IMR-90 (cell line): ENCODE data around the gene THRA. TPM values are rescaled to one million over a fixed set of nuclear protein-coding genes. Genes with fewer than 3 reads are reported as not detected.
A peak's percentile ranks its signal among the peaks of the same experiment; 100 is the strongest.

Source experiments
- ATAC-seq: fragments of 200-7000 bp; cut with Tn5 transposase; 2 replicates; pipeline ENCODE4 v1.9.1; 2020; ENCODE audit warnings: low read depth, mild to moderate bottlenecking, moderate library complexity
- BruUV-seq: library from RNA; stranded (reverse); fragments of 400-500 nt; replicated peaks from 2 replicates; lab custom pipeline; 2021; lab: Mats Ljungman, UMichigan
- CTCF ChIA-PET: fragments of 300-600 bp; formaldehyde crosslinking; extraction: SDS; loops from one replicate; lab custom pipeline; 2021; ENCODE audit warnings: antibody characterized with exemption; lab: Yijun Ruan, JAX
- POLR2A ChIA-PET: fragments of 300-600 bp; sonication (Branson Sonifier 250); formaldehyde crosslinking; loops from one replicate; lab custom pipeline; 2022; ENCODE audit warnings: antibody characterized with exemption; ENCODE audit not compliant: unreplicated experiment; lab: Charles Lee
- DNase-seq: peaks from one replicate; pipeline ENCODE4 v3.0.0; 2013
- H2AFZ ChIP-seq: replicated peaks from 2 replicates; pipeline ENCODE3; 2013; ENCODE audit warnings: low read length, mild to moderate bottlenecking; ENCODE audit not compliant: poor library complexity
- H2AK5ac ChIP-seq: 2 replicates; pipeline ENCODE4 v1.6.1; 2013; ENCODE audit warnings: low read depth, low read length, inconsistent platforms
- H2AK9ac ChIP-seq: replicated peaks from 2 replicates; pipeline ENCODE3; 2013; ENCODE audit warnings: mild to moderate bottlenecking, low read depth, low read length, moderate library complexity; ENCODE audit not compliant: poor library complexity
- H2BK120ac ChIP-seq: 2 replicates; pipeline ENCODE4 v1.6.1; 2013; ENCODE audit warnings: low read depth, low read length, inconsistent platforms
- H2BK15ac ChIP-seq: 3 replicates; pipeline ENCODE4 v1.6.1; 2013; ENCODE audit warnings: low read depth, low read length, inconsistent platforms
- H2BK20ac ChIP-seq: 2 replicates; pipeline ENCODE4 v1.6.1; 2013; ENCODE audit warnings: low read depth, mild to moderate bottlenecking, inconsistent platforms, low read length, moderate library complexity
- H2BK5ac ChIP-seq: 2 replicates; pipeline ENCODE4 v1.6.1; 2013; ENCODE audit warnings: mild to moderate bottlenecking, low read depth, low read length, inconsistent platforms; ENCODE audit not compliant: poor library complexity, severe bottlenecking
- H3K14ac ChIP-seq: replicated peaks from 2 replicates; pipeline ENCODE4 v1.6.1; 2013; ENCODE audit warnings: low read depth, low read length, inconsistent platforms
- H3K18ac ChIP-seq: 2 replicates; pipeline ENCODE4 v1.6.1; 2013; ENCODE audit warnings: low read depth, low read length, control low read depth
- H3K23ac ChIP-seq: 2 replicates; pipeline ENCODE4 v1.6.1; 2013; ENCODE audit warnings: low read depth, low read length, inconsistent platforms
- H3K27ac ChIP-seq: 2 replicates; pipeline ENCODE4 v1.5.1; 2013; ENCODE audit warnings: mild to moderate bottlenecking, control low read depth, low read length; ENCODE audit not compliant: insufficient read depth
- H3K27me3 ChIP-seq: 2 replicates; pipeline ENCODE4 v1.6.1; 2013; ENCODE audit warnings: low read length; ENCODE audit not compliant: control insufficient read depth, insufficient read depth
- H3K36me3 ChIP-seq: 2 replicates; pipeline ENCODE4 v1.6.1; 2013; ENCODE audit warnings: low read length, mixed read lengths; ENCODE audit not compliant: control insufficient read depth, insufficient read depth
- H3K4ac ChIP-seq: 2 replicates; pipeline ENCODE4 v1.6.1; 2013; ENCODE audit warnings: low read depth, low read length, inconsistent platforms
- H3K4me1 ChIP-seq: 2 replicates; pipeline ENCODE4 v1.6.1; 2013; ENCODE audit warnings: low read length, mixed read lengths; ENCODE audit not compliant: control insufficient read depth, insufficient read depth
- H3K4me2 ChIP-seq: 2 replicates; pipeline ENCODE4 v1.6.1; 2013; ENCODE audit warnings: low read depth, mild to moderate bottlenecking, control low read depth, low read length, moderate library complexity
- H3K4me3 ChIP-seq: 2 replicates; pipeline ENCODE4 v1.5.1; 2013; ENCODE audit warnings: low read depth, mild to moderate bottlenecking, control low read depth, low read length, moderate library complexity; ENCODE audit not compliant: insufficient read depth
- H3K56ac ChIP-seq: 2 replicates; pipeline ENCODE4 v1.6.1; 2013; ENCODE audit warnings: low read length, inconsistent platforms; ENCODE audit not compliant: insufficient read depth; ENCODE audit errors: extremely low read depth
- H3K79me1 ChIP-seq, 2 experiments: 2 replicates each; pipeline ENCODE4 v1.6.1; 2013; ENCODE audit warnings: low read length in 2 of 2, inconsistent platforms in 1 of 2, low read depth in 1 of 2
- H3K9ac ChIP-seq: 2 replicates; pipeline ENCODE4 v1.6.1; 2013; ENCODE audit warnings: low read depth, low read length, control low read depth
- H3K9me1 ChIP-seq: 2 replicates; pipeline ENCODE4 v1.6.1; 2013; ENCODE audit warnings: low read length, inconsistent platforms; ENCODE audit not compliant: insufficient read depth
- H3K9me3 ChIP-seq: 2 replicates; pipeline ENCODE4 v1.6.1; 2013; ENCODE audit warnings: low read length; ENCODE audit not compliant: control insufficient read depth, insufficient read depth
- H4K20me1 ChIP-seq: 2 replicates; pipeline ENCODE4 v1.6.1; 2013; ENCODE audit warnings: low read length, inconsistent platforms; ENCODE audit not compliant: insufficient read depth
- H4K5ac ChIP-seq: 2 replicates; pipeline ENCODE4 v1.6.1; 2013; ENCODE audit warnings: mild to moderate bottlenecking, low read depth, low read length, control low read depth
- H4K8ac ChIP-seq, 2 experiments: 2 replicates each; pipeline ENCODE4 v1.6.1; 2013; ENCODE audit warnings: low read depth in 2 of 2, low read length in 2 of 2, control low read depth in 1 of 2, inconsistent platforms in 1 of 2
- H4K91ac ChIP-seq: 2 replicates; pipeline ENCODE4 v1.6.1; 2013; ENCODE audit warnings: low read depth, low read length, inconsistent platforms; ENCODE audit not compliant: insufficient read depth
- BHLHE40 ChIP-seq: fragments of 150-350 bp; IDR thresholded peaks from 2 replicates; pipeline ENCODE4 v1.6.1; 2016; ENCODE audit warnings: mild to moderate bottlenecking, low read depth, low read length
- CEBPB ChIP-seq: IDR thresholded peaks from 2 replicates; pipeline ENCODE4 v1.6.1; 2012; ENCODE audit warnings: low read depth, low read length, improper control_type of control experiment
- CHD1 ChIP-seq: IDR thresholded peaks from 2 replicates; pipeline ENCODE4 v1.6.1; 2012; ENCODE audit warnings: low read depth, low read length, improper control_type of control experiment
- MXI1 ChIP-seq: IDR thresholded peaks from 2 replicates; pipeline ENCODE4 v1.6.1; 2012; ENCODE audit warnings: low read depth, mild to moderate bottlenecking, low read length, moderate library complexity, borderline replicate concordance
- POLR2A ChIP-seq: IDR thresholded peaks from 2 replicates; pipeline ENCODE4 v1.6.1; 2012; ENCODE audit warnings: mild to moderate bottlenecking, low read depth, low read length
- RAD21 ChIP-seq: IDR thresholded peaks from 2 replicates; pipeline ENCODE4 v1.6.1; 2012; ENCODE audit warnings: low read length, improper control_type of control experiment
- SMC3 ChIP-seq: fragments of 150-350 bp; IDR thresholded peaks from 2 replicates; pipeline ENCODE4 v1.6.1; 2016; ENCODE audit warnings: low read depth, mild to moderate bottlenecking, antibody characterized with exemption, low read length, moderate library complexity
- USF2 ChIP-seq: fragments of 150-350 bp; IDR thresholded peaks from 2 replicates; pipeline ENCODE4 v1.6.1; 2017; ENCODE audit warnings: mild to moderate bottlenecking, antibody characterized with exemption, low read length, low read depth
- WGBS, 2 experiments: methylation state at CpG; one replicate each; pipeline versions ENCODE4 v1.1.5 to v1.1.7; 2013; ENCODE audit warnings: missing lambda C conversion rate in 2 of 2; ENCODE audit not compliant: insufficient read length in 1 of 2; ENCODE audit errors: extremely low coverage in 2 of 2; 5-methylcytosine and 5-hydroxymethylcytosine counted together
- dilution Hi-C: fragments of 300-500 bp; cut with HindIII; formaldehyde crosslinking; loops from one replicate; pipeline ENCODE4 v1.14.3; 2018; ENCODE audit warnings: low sequenced_read_pairs; ENCODE audit not compliant: unreplicated experiment
- in situ Hi-C: fragments of 300-500 bp; cut with MboI; formaldehyde crosslinking; loops from 3 replicates; pipeline ENCODE4 v1.14.3; 2019; ENCODE audit warnings: low sequenced_read_pairs, inconsistent platforms, mixed read lengths
- intact Hi-C: fragments of 100-400 bp; cut with micrococcal nuclease; formaldehyde crosslinking; loops from 2 replicates; pipeline ENCODE4 v1.10.0; 2022
- polyA plus RNA-seq, 3 experiments: library from polyadenylated mRNA; depleted of rRNA; stranded (reverse); fragments of >200 nt; gene quantifications; 2 replicates each; pipeline ENCODE4 v1.2.3, GENCODE V29; 2012; ENCODE audit warnings: low replicate concordance in 1 of 3
- total RNA-seq: library from RNA; depleted of rRNA; stranded (reverse); fragments of >200 nt; gene quantifications from 2 replicates; pipeline ENCODE4 v1.2.3, GENCODE V29; 2012

THRA gene
- total and polyA plus RNA-seq, 2 of the 4 experiments (the other 2 are of a cell fraction) = 22.0 to 23.4 TPM

GRCh38 chr17:40014375-40014980 lies 48.3 kb upstream of the THRA start:
- H3K23ac ChIP-seq = no peak overlapping the region
- H3K79me1 ChIP-seq = 0 out of 4 replicates have a peak, but pooled peaks cover 0 to 6% of the 10 kb centered on the region in 2 experiments
- H3K18ac ChIP-seq = no peak overlapping the region
- peaks cover under 1% of the 10 kb centered on the region; the same call in 1 of the 2 replicates for H3K36me3 ChIP-seq
- no peaks in the 10 kb centered on the region; the same call in 1 of the 2 replicates for H3K9me1 ChIP-seq
- peak overlapping the region; percentile 83; the same call in 2 of the 3 replicates for H2BK15ac ChIP-seq
- H3K27me3 ChIP-seq = no peaks in the 10 kb centered on the region; the same call in 1 of the 2 replicates
- ATAC-seq (no peak), DNase-seq (no peak)
- ChIA-PET CTCF (interaction anchor here (1.0 to 1.9 kb wide), 3 partner anchors 13 to 98 kb away, joined by 3 to 7 read pairs (median 4); no protein-coding TSS in a partner anchor), POLR2A (no interaction called here)
- dilution Hi-C loops (no loop called here), in situ Hi-C loops (no loop called here), intact Hi-C loops (loop anchor here (5.0 kb wide), 1 partner anchor 153 kb away; no protein-coding TSS in a partner anchor)
- peak overlapping the region; percentile 21; the same call in 1 of the 2 replicates for H4K91ac ChIP-seq
- H4K20me1 ChIP-seq = no peaks in the 10 kb centered on the region
- 100% methylated on average over 1 of the region's 18 CpGs; no CpG with 5 or more reads in 1 of the 2 experiments for WGBS, 2 experiments
- peak overlapping the region; percentile 18; the same call in 1 of the 2 replicates for H2BK20ac ChIP-seq
- no peak overlapping the region for H2BK5ac ChIP-seq
- H3K4me2 ChIP-seq = no peak overlapping the region
- H3K9ac ChIP-seq = no peak overlapping the region
- peaks cover 15% of the 10 kb centered on the region for H3K4me1 ChIP-seq
- peak overlapping the region; percentile 78 for H2AFZ ChIP-seq
- no peak overlapping the region for H3K56ac ChIP-seq
- H3K4ac ChIP-seq = peak overlapping the region; percentile 80
- H2AK5ac ChIP-seq = peak overlapping the region; percentile 35
- H3K27ac ChIP-seq = no peak overlapping the region
- peak overlapping the region; percentile 63; the same call in 1 of the 2 replicates for H3K14ac ChIP-seq
- peak overlapping the region; percentile 47 for H2BK120ac ChIP-seq
- TF ChIP-seq BHLHE40 (no peak), POLR2A (no peak), SMC3 (no peak), CHD1 (no peak), USF2 (no peak), RAD21 (no peak), MXI1 (no peak), CEBPB (0 out of 2 replicates have a peak, but pooled peaks have one; percentile 10)
- H4K5ac ChIP-seq = no peak overlapping the region
- peak overlapping the region; percentile 91 for H2AK9ac ChIP-seq
- no peak overlapping the region for H3K4me3 ChIP-seq
- H3K9me3 ChIP-seq = no peaks in the 10 kb centered on the region
- BruUV-seq = no TSS peak
- peak overlapping the region in 1 of 2 experiments; percentile 42; a peak in 2 of 4 replicates for H4K8ac ChIP-seq
